G401 (cell line): ENCODE data around the gene TMEM259. TPM values are rescaled to one million over a fixed set of nuclear protein-coding genes. Genes with fewer than 3 reads are reported as not detected.

ENCODE experiments used
- DNase-seq: peaks from one replicate; pipeline ENCODE4 v3.0.0-alpha.2; 2015; ENCODE audit warnings: low spot score
- in situ Hi-C: cut with HindIII; loops from 2 replicates; pipeline ENCODE4 v1.10.0; 2016; ENCODE audit warnings: low sequenced_read_pairs, mixed read lengths
- total RNA-seq: library from RNA; depleted of rRNA; stranded (reverse); fragments of >200 nt; shearing (Covaris generic); gene quantifications from 2 replicates; pipeline ENCODE4 v1.2.3, GENCODE V29; 2014

Gene TMEM259
- total RNA-seq, 1 experiment from 2014 or later = 131 TPM

DNA sequence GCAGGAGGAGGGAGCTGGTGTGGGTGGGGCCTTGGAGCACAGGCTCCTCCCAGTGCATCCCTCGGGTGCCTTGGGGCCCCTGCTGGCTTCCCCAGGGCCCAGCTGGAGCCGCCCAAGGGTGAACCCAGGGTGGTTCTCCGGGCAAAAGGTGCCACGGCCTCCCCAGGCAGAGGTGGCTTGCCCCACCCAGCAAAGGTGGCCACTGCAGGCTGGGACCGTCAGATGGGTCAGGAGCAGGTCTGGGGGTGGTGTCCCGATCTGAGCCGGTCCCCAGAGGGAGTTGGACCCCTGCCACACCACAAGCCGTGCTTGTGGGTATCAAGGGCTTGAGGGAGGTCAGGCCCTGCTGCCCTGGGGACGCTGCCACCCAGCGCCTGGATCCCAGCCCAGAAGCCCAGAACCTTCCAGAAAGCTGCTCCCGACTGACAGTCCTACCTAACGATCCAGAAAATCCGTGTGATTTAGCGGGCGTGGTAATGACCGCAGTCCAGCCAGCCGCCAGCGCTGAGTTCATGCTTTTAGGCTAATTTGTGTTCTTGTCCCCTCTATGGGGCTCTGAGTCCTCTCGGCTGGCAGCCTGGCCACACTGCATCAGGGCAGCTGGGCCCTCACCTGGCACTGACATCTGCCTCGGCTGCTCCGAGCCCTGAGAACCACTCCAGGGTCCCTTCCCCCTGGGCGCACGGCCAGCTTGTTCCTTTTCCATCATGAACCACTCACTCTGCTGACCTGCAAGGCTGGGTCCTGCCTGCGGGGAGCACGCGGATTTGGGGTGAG, 25.7 kb downstream of the TMEM259 start:
- in situ Hi-C loops = no loop called here
- DNase-seq = no peak

- DNase-seq = no peak
- in situ Hi-C loops = no loop called here
Observed at GRCh38 chr19:994516-994915, 26.4 kb downstream of the TMEM259 start.

GRCh38 chr19:993831-994393, 27.0 kb downstream of the TMEM259 start:
- in situ Hi-C loops = no loop called here
- no peak for DNase-seq

- no peak for DNase-seq
- in situ Hi-C loops = no loop called here
Observed at GRCh38 chr19:993361-993830, 27.5 kb downstream of the TMEM259 start.

GRCh38 chr19:992670-993055, 28.3 kb downstream of the TMEM259 start:
- DNase-seq = no peak
- in situ Hi-C loops = no loop called here

GRCh38 chr19:991932-992669, 28.8 kb downstream of the TMEM259 start:
- DNase-seq = no peak
- in situ Hi-C loops = no loop called here

- in situ Hi-C loops = no loop called here
- no peak for DNase-seq
Observed at GRCh38 chr19:991174-991931, 29.6 kb downstream of the TMEM259 start.

DNA sequence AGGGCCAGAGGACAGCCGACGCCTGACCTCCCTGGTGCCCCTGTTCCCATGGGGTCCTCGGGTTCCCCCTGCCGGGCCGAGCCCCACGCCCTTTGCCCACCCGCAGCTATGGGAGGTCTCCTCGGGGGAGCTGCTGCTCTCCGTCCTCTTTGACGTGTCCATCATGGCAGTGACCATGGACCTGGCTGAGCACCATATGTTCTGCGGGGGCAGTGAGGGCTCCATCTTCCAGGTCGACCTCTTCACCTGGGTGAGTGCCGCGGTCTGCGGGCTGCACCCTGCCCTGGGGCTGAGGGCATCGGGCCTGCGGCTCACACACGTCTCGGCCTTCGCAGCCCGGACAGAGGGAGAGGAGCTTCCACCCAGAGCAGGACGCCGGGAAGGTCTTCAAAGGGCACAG, 30.2 kb downstream of the TMEM259 start:
- DNase-seq = no peak
- in situ Hi-C loops = no loop called here

GRCh38 chr19:990119-990571, 30.8 kb downstream of the TMEM259 start:
- DNase-seq = no peak

DNA sequence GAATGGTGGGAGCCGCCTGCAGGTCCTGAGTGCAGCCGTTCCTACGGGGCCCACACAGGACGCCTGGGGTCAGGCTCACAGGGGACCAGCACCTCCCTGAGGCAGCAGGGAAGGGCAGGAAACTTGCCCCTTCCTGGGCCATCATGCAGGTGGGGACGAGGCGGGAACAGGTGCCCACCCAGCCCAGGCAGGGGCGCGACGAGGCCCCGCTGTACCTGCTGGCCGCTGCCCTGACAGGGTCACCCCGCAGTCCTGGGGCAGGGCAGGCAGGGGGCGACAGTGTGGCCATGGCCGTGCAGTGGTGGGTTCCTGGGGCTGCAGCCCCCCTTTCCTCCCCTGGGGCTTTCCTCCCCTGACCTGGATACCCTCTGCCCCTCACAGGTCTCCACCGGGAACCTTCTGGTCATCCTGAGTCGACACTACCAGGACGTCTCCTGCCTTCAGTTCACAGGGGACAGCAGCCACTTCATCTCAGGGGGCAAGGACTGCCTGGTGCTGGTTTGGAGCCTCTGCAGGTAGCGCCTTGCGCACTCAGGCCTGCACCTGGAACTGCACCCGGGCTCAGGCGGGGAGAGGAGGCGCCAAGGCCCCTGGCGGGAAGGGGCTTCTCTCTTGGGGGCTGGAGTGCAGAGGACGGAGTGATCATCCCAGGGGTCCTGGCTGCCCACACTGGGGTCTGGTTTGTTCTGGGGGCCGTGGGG, 31.4 kb downstream of the TMEM259 start:
- no peak for DNase-seq
- in situ Hi-C loops = no loop called here

More at GRCh38 chr19:990119-990571, 30.8 kb downstream of the TMEM259 start:
- in situ Hi-C loops = no loop called here

- DNase-seq = no peak
- in situ Hi-C loops = no loop called here
Observed at GRCh38 chr19:988510-988909, 32.4 kb downstream of the TMEM259 start.

GRCh38 chr19:988081-988480, 32.8 kb downstream of the TMEM259 start:
- in situ Hi-C loops = no loop called here
- DNase-seq = no peak

DNA sequence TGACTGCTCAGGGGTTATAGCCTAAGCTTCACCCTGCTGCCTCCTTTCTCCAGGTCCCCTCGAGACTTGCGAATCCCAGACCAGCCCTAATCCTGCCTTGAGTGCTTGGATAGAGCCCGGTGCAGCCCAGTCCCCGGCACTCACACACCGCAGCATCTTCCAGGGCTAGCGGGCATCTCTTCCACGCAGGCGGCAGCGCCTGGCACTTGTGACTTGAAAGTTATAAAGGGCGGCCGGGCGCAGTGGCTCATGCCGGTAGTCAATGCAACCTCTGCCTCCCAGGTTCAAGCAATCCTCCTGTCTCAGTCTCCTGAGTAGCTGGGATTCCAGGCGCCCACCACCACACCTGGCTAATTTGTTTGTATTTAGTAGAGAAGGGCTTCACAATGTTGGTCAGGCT, 34.8 kb downstream of the TMEM259 start:
- DNase-seq = no peak
- in situ Hi-C loops = no loop called here

GRCh38 chr19:984165-984967, 36.6 kb downstream of the TMEM259 start, which contains the start of gene WDR18:
Gene WDR18 (plus strand): TSS chr19:984345. CDS start chr19:984354, 9 bp downstream.
- DNase-seq = peak; percentile 92
- in situ Hi-C loops = no loop called here

DNA sequence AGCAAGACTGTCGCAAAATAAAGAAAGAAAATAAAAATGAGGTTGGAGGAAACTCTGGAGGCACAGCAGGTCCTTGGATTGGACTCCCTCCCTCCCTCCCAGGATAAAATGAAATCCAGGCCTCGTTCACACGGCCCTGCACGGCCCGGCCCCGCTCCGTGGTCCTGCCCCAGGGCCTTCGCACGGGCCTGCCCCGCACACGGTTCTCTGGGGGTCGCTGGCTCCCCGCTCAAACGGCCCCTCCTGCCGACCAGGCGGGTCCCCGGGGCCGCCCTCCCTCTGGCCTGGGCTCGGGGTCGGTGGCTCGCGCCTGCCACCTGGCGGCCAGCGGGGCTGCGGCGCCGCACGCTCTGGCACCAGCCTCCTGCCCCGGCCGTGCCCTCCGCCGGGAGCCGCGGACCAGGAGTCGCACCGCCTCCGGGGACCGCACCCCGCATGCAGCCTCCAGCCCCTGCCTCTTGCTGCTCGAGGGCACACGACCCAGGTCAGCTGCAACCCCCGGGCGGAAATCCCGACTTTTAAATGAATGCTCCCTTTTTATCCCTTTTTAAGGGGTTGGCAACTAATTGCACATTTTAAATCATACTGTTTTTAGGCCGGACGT, 38.3 kb downstream of the TMEM259 start:
- DNase-seq = peak; percentile 71
- in situ Hi-C loops = no loop called here

DNA sequence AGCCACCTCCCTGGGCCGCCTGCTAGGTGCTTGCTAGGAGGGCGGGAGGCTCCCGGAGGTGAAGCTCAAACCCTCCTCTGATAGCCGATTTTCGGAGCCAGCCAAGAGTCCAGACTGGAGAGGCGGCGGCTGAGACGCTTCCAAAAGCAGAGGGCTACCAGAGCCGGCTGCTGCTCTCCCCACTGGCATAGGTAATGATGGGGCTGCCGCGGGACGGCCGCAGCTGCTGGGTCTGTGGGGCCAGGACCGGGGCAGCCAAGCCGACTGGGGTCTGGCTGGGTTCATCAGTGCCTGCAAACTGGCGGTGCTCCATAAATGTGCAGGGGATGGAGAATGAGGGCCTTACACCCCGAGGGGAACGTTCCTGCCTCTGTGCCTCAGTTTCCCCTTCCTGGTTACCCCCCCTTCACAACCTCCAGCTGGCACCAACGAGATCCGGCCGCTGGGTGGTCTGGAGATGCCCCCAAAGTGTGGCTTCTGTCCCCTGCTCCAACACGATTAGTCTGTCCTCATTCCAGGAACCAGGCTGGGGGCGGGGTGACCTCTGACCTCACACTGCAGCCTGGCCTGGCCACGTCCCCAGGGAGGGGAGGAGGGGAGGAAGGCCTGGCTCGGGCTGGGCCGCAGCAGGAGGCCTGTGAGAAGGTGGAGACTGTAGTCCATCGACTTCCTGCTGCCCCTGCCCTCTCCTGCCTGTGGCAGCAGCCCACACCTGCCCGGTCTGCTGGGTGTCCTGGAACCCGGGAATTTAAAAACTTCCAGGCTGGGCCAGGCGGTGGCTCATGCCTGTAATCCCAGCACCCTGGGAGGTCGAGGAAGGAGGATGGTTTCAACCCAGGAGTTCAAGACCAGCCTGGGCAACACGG, 40.6 kb downstream of the TMEM259 start:
- in situ Hi-C loops = no loop called here
- DNase-seq = peak; percentile 27

- in situ Hi-C loops = no loop called here
- no peak for DNase-seq
Observed at GRCh38 chr19:979318-979741, 41.6 kb downstream of the TMEM259 start.
